OCI-LY3 (cell line): ENCODE results near the gene RAX2.

ENCODE experiments used
- H2AFZ ChIP-seq: fragments of 200-600, 300-600 bp; shearing (Covaris generic); 2 replicates; pipeline ENCODE4 v1.6.0; 2014; ENCODE audit warnings: antibody characterized with exemption, low read depth, low read length
- H3K27ac ChIP-seq: fragments of 200-600, 300-600 bp; sonication (generic); 2 replicates; pipeline ENCODE4 v1.5.1; 2014; ENCODE audit warnings: mild to moderate bottlenecking, low read length, moderate library complexity, mixed read lengths
- H3K27me3 ChIP-seq: fragments of 200-600, 300-600 bp; sonication (generic); 2 replicates; pipeline ENCODE4 v1.6.1; 2014; ENCODE audit warnings: low read depth, low read length, mixed read lengths
- H3K36me3 ChIP-seq: fragments of 200-600, 300-600 bp; sonication (generic); replicated peaks from 2 replicates; pipeline ENCODE3; 2014; ENCODE audit warnings: low read depth, low read length, mixed read lengths
- H3K4me1 ChIP-seq: fragments of 300-600, 200-600 bp; sonication (generic); 2 replicates; pipeline ENCODE4 v1.6.1; 2014; ENCODE audit warnings: low read length, mixed read lengths
- H3K4me2 ChIP-seq: fragments of 200-600, 300-600 bp; sonication (generic); 2 replicates; pipeline ENCODE4 v1.6.1; 2014; ENCODE audit warnings: low read length, mixed read lengths
- H3K4me3 ChIP-seq: fragments of 300-600, 200-600 bp; sonication (generic); 2 replicates; pipeline ENCODE4 v1.5.1; 2014; ENCODE audit warnings: antibody characterized with exemption, mild to moderate bottlenecking, low read length, moderate library complexity
- H3K79me2 ChIP-seq: fragments of 300-600, 200-600 bp; shearing (Covaris generic); 2 replicates; pipeline ENCODE4 v1.6.1; 2014; ENCODE audit warnings: mild to moderate bottlenecking, low read length, mixed read lengths
- H3K9ac ChIP-seq: fragments of 300-600, 200-600 bp; shearing (Covaris generic); 2 replicates; pipeline ENCODE4 v1.6.0; 2014; ENCODE audit warnings: mild to moderate bottlenecking, low read length, moderate library complexity
- H3K9me3 ChIP-seq: fragments of 200-600, 300-600 bp; shearing (Covaris generic); 2 replicates; pipeline ENCODE4 v1.6.1; 2014; ENCODE audit warnings: low read length, mixed read lengths; ENCODE audit not compliant: insufficient read depth
- H4K20me1 ChIP-seq: fragments of 200-600, 300-600 bp; sonication (generic); 2 replicates; pipeline ENCODE4 v1.6.1; 2016; ENCODE audit warnings: low read length, mixed read lengths; ENCODE audit not compliant: insufficient read depth
- EZH2phosphoT487 ChIP-seq: fragments of 200-600 bp; shearing (Covaris generic); IDR thresholded peaks from 2 replicates; pipeline ENCODE4 v1.6.1; 2018; ENCODE audit warnings: antibody characterized with exemption, mixed run types, low read depth
- TF ChIP-seq, protein P1 (sequence below): fragments of 200-600, 300-600 bp; sonication (generic); IDR thresholded peaks from 2 replicates; pipeline ENCODE4 v1.5.1; 2014; ENCODE audit warnings: antibody characterized with exemption, low read length, low read depth

RAX2 gene

DNA sequence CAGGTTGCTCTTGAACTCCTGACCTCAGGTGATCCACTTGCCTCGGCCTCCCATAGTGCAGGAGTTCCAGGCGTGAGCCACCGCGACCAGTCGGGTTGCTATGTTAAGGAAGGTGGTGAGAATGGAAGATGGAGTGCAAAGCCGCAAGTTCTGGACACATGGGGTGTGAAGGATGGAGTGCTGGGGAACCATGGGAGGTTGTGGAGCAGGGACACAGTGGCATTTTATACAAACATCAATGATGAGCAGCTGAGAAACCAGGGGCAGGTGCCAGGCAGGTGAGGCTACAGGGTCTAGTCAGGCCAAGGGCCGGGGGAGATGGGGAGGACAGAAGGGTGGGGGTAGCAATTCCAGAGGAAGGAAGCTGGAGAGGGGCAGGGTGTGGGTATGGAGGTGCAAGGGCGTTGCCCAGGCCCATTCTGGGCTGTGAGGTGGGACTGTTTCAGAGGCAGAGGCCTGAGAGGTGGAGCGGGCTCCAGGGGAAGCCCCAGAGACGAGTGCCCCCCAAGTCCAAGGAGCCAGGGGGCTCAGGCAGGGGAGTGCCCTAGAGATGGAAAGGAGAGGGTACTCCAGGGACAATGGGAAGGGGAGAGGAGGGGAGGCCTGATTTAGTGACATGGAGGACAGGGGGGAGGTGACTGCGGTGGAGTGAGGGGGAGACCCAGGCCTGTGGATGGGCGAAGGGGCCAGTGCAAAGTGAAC is 1.9 kb upstream of the RAX2 start:
- TF ChIP-seq EZH2phosphoT487 = no peak
- TF ChIP-seq, protein P1, sequence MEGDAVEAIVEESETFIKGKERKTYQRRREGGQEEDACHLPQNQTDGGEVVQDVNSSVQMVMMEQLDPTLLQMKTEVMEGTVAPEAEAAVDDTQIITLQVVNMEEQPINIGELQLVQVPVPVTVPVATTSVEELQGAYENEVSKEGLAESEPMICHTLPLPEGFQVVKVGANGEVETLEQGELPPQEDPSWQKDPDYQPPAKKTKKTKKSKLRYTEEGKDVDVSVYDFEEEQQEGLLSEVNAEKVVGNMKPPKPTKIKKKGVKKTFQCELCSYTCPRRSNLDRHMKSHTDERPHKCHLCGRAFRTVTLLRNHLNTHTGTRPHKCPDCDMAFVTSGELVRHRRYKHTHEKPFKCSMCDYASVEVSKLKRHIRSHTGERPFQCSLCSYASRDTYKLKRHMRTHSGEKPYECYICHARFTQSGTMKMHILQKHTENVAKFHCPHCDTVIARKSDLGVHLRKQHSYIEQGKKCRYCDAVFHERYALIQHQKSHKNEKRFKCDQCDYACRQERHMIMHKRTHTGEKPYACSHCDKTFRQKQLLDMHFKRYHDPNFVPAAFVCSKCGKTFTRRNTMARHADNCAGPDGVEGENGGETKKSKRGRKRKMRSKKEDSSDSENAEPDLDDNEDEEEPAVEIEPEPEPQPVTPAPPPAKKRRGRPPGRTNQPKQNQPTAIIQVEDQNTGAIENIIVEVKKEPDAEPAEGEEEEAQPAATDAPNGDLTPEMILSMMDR = no peak
- Histone ChIP-seq H3K36me3 (no peaks in the 10 kb centered on the region), H2AFZ (no peak overlapping the region), H3K4me2 (no peak overlapping the region), H3K27me3 (no peaks in the 10 kb centered on the region), H3K79me2 (no peaks in the 10 kb centered on the region), H4K20me1 (no peaks in the 10 kb centered on the region), H3K9me3 (no peaks in the 10 kb centered on the region), H3K9ac (no peak overlapping the region), H3K4me1 (no peaks in the 10 kb centered on the region), H3K27ac (no peak overlapping the region), H3K4me3 (no peak overlapping the region)

DNA sequence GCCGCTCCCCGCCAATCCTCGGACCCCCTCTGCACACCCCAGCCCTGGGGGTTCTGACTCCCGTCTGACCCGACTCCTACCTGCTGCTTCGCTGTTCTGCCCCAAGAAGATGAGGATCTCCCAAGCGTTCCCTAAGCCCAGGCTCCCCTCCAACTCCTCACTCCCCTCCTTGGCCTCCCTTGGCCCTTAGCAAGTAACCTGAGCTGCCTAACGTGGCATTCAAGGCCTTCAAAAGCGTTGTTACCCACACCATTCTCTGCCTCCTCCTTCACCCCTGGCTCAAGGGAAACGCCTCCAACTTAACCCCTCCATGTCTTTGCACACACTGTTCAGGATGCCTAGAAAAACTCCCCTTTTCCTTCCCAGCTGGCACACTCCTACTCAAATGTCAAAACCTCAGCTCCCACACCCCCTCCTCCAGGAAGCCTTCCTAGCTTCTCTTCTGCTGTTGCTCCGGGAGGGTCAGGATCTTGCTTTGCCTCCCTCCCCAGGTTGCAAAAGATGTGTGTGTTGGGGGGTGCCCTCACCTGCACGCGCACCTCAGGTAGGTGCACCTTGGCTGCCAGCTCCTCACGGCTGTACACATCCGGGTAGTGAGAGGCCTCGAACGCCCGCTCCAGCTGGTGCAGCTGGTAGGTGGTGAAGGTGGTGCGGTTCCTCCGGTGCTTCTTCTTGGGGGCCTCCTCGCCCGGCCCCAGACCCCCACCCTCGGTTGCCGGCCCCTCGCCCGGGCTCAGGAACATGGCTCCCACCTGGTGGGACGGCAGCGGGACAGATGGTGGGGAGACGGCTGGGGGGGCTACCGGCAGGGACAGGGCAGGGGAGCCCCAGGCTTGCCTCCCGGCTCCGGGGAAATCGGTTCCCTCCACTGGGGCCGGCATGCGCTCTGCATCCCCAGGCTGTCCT is 775 bp downstream of the RAX2 start:
- Histone ChIP-seq H3K27me3 (no peaks in the 10 kb centered on the region), H3K9me3 (no peaks in the 10 kb centered on the region), H3K4me1 (no peaks in the 10 kb centered on the region), H3K4me3 (no peak overlapping the region), H3K36me3 (peaks cover 7% of the 10 kb centered on the region), H2AFZ (no peak overlapping the region), H3K79me2 (no peaks in the 10 kb centered on the region), H3K4me2 (no peak overlapping the region), H3K27ac (no peak overlapping the region), H3K9ac (no peak overlapping the region), H4K20me1 (no peaks in the 10 kb centered on the region)
- no peak for TF ChIP-seq EZH2phosphoT487
- TF ChIP-seq, protein P1 = no peak

DNA sequence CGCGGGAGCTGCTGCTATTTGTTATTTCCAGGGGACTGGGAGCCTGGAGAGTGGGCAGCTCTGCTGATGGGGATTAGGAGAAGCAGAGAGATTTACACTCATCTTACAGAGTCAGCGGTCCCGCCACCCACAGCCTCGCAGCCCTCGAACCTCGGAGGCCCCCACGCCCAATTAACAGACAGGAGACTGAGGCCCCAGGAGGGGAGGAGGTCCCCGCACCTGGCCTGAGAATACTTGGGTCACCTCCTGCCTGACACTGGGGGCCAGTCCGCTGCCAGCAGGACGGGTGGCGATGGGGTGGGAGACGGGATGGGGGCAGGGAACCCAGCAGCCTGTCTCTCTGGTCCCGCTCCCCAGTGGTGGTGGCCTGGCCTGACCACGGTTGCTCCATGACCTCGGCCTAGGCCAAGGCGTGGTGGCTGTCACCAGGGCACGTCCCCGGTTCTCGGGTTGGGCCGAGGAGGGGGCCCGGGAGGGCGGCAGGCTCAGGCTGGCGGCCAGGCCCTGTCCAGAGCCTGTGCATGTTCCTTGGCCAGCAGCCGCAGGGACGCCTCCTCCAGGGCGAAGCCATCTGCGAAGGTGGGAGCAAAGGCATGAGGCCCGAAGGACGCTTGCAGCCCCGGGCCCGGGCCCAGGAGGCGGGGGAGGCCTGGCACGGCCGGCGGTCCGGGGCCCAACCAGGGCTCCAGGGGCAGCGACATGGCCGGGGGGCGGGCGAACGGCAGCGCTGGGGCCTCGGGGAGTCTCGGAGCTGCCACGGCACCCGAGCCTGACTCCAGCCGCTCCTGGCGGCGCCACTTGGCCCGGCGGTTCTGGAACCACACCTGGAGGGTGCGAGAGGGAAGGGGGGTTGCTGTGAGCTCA is 1.7 kb downstream of the RAX2 start:
- Histone ChIP-seq H3K27me3 (no peaks in the 10 kb centered on the region), H3K9me3 (no peaks in the 10 kb centered on the region), H3K4me2 (no peak overlapping the region), H3K36me3 (peaks cover 7% of the 10 kb centered on the region), H2AFZ (no peak overlapping the region), H3K27ac (no peak overlapping the region), H3K4me1 (no peaks in the 10 kb centered on the region), H3K79me2 (no peaks in the 10 kb centered on the region), H3K4me3 (no peak overlapping the region), H4K20me1 (no peaks in the 10 kb centered on the region), H3K9ac (no peak overlapping the region)
- TF ChIP-seq, protein P1 = no peak
- TF ChIP-seq EZH2phosphoT487 = no peak

DNA sequence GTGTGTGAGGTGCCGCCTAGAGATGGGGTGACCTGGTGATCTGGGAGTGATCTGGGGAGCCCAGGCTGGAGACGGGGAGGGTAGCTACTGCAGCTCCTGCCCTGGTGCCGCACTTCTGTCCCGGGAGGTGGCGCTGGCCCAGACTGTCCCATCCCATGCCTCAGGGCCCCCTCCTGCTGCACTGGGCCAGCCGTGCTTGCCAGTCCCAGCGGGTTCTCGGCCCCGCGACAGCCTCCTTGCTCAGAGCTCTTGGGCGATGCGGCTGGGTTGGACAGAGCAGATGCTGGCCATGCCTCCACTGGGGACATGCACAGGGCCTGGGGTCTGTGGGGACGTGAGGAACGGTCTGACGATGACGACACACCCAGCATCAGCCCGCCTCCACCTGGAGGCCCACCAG is 2.5 kb downstream of the RAX2 start:
- Histone ChIP-seq H3K79me2 (no peaks in the 10 kb centered on the region), H3K36me3 (peaks cover 10% of the 10 kb centered on the region), H3K4me1 (no peaks in the 10 kb centered on the region), H3K27ac (no peak overlapping the region), H3K27me3 (no peaks in the 10 kb centered on the region), H3K9me3 (no peaks in the 10 kb centered on the region), H3K4me2 (no peak overlapping the region), H3K9ac (no peak overlapping the region), H4K20me1 (no peaks in the 10 kb centered on the region), H3K4me3 (no peak overlapping the region), H2AFZ (no peak overlapping the region)
- TF ChIP-seq EZH2phosphoT487 = no peak
- TF ChIP-seq, protein P1 = no peak
